HG02981 (cell line): ENCODE results near the gene SPATA31E1.
"Not testable (repeated sequence)": the region's sequence is repeated elsewhere in the genome, so short reads cannot be mapped to it uniquely, and the experiment has no call there.

ENCODE experiments used
- ATAC-seq: cut with Tn5 transposase; IDR thresholded peaks from one replicate; pipeline ENCODE4 v1.9.1; 2021; ENCODE audit warnings: mild to moderate bottlenecking, moderate library complexity; ENCODE audit not compliant: unreplicated experiment

The SPATA31E1 gene

GRCh38 chr9:87882627-87883026, at the start of gene SPATA31E1:
SPATA31E1 (plus strand) TSS chr9:87882877; CDS start chr9:87882892, 15 bp downstream.
- no peak for ATAC-seq

DNA sequence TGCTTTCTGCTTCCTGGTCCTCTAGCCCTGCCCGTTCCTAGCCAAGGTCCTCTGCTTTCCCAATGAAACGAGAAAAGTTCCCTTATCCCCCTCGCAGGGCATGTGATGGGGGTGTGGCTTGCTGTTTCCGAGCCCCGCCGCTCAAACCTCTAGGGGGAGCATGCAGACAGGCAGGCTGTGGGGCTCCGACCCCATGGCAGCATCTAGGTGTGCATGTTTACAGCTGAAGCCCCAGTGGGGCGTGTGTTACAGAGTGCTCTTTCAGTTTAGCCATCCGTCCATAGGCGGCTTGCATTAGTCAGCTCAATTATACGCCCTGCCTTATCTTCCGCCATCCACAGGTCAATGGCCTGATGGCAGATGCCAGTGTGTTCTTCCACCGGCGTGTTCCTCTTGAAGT, 48.3 kb upstream of the SPATA31E1 start:
- no peak for ATAC-seq

DNA sequence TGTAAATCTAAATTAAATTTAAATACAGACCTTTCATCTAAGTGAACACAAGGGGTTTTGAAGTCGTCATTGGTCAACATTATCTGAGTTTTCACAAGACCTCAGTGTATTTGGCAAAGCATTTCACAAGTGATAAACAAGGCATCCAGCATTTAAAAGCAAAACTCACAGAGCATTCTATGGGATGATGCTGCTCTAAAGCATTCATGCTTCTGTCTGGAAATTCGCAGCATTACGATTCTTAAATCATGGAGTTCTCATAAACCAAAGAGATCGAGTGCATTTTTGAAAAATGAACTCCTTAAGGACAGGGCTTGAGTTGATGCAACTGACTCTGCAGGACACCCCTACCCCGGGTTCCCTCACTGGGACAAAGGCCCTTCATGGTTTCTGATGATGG, 46.1 kb upstream of the SPATA31E1 start:
- no peak for ATAC-seq

DNA sequence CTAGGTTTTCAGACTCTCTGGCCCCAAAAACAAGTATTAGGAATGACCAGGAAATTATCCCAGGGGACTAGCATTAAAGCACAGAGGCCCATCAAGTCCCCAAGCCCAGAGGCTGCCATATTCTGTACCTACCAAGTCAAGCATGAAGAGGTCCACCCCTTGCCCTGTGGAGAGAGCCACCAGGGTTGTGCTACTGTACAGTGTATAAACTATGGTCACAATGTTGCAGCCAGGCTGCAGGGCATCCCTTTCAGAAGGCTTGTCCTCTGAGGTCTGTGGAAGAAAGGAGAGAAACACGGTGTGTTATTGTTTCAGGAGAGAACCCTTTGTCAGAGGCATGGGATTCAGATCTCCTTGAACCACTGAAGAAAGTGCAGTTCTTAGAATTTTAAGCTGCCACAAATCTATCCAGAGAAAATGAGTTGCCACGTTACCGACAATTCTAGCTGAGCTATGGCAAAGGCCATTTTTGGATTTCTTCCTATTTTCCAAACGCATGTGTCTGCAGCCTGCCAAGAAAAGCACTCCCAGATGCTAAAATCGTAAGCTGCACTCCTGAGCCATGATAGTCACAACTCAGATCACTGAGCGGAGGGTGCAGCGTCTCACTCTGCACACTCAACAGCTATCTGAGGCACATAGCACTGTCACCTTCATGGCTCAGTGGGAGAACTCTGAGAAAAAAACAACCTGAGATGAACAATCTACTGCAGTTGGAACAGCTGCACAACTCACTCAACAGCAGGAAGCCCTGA, 45.5 kb upstream of the SPATA31E1 start:
- ATAC-seq: no peak

DNA sequence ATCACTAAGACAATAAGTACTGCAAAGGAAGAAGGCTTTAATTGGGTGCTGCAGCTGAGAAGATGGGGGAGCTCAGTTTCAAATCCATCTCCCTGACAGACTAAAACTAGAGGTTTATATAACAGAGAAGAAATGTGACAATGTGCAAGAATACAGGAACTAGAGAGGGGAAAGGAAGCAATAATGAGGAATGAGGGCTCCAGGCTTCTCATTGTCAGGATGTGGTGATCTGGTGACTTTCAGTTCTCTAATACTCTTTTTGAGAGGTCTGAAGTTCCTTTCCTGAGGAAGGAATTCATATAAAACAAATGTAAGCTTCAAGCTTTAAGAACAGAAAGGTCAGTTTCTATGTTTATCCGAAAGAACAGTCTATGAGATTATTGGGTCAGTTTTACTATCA, 42.5 kb upstream of the SPATA31E1 start:
- no peak for ATAC-seq

DNA sequence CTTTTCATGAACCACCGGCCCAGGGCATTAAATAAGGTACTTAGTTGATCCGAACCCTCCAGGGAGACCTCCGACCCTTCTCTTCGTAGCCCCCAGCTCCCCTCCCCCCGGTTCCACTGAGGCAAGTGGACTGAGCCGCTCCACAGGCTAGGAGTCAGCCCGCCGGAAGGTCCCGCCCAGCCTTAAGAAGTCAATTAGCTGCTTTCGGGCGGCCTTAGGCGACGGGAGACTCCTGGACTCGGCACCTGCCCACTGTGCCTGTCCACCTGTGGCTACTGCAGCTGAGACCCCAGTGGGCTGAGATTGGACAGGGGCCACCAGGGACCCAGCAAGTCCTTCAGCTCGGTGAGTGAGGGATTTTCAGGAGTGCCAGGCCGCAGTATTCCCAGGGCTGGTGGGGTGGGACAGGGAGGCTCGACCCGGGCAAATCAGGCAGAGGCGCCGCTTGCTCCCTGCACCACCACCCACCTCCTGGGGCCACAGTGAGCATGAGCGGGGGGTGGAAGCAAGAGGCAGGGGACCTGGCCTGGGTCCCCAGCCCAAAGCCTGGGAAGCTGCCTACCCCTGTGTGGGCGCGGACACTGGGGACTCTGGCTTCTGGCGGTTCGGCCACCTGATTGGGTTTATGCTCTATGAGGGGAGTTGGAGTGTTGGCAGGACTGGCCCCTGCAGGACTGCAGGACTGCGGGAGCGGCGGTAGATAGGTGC, 39.6 kb upstream of the SPATA31E1 start:
- no peak for ATAC-seq

DNA sequence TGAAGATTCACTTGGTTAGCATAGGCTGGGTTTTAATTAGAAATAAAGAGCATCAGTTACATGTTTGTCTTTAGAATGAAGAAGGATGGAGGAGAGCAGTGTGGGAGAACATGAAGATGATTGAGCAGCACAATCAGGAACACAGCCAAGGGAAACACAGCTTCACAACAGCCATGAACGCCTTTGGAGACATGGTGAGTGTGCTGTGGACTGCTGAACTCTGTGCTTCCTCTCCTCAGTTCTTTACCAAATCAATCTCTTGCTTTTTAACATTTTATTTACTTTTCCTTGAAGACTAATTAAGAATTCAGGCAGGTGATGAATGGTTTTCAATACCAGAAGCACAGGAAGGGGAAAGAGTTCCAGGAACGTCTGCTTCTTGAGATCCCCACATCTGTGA, 38.2 kb upstream of the SPATA31E1 start:
- ATAC-seq: no peak

DNA sequence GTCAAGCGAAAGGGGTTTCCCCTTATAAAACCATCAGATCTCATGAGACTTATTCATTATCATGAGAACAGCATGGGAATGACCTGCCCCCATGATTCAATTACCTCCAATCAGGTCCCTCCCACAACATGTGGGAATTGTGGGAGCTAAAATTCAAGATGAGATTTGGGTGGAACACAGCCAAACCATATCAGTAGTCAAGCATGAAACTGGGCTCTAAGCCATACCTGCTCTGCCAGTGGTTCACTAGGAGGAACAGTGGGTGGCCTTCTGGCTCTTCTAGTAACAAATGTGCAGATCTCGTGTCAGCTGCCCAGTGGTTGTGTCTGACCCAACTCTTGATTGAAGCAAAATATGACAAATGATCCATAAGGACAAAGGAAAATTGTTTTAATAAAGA, 34.9 kb upstream of the SPATA31E1 start:
- ATAC-seq: not testable (repeated sequence)

DNA sequence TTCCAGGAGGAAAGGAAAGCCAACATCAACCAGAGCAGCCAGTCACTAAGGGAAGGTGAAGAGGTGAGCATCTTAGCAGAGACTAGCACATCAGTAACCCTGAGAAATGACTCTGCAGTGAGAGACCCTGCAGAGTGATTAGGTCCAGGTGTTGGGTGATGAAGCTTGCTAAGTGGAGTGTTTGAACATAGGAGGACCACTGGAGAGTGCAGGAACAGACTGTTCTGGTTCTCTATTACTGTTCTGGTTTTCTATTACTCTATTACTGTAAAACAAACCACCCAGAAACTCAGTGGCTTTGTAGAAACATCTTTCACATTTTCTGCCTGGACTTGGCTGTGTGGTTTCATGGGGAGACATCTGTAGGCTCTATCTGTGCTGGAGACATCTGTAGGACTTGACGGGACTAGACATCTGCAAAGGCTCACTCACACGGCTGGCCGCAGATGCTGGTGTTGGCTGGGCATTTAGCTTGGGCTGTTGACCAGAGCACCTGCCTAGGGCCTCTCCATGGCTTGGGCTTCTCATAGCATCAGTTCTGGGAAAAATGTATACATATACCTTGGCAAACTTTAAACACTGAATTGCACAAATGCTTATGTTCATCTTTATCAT, 33.4 kb upstream of the SPATA31E1 start:
- ATAC-seq: no peak

- ATAC-seq: no peak
These were observed 32.3 kb upstream of the SPATA31E1 start for GRCh38 chr9:87850391-87850790.

- not testable (repeated sequence) for ATAC-seq
These were observed 31.5 kb upstream of the SPATA31E1 start for GRCh38 chr9:87851186-87851585.

GRCh38 chr9:87853302-87853701, 29.4 kb upstream of the SPATA31E1 start:
- no peak for ATAC-seq

DNA sequence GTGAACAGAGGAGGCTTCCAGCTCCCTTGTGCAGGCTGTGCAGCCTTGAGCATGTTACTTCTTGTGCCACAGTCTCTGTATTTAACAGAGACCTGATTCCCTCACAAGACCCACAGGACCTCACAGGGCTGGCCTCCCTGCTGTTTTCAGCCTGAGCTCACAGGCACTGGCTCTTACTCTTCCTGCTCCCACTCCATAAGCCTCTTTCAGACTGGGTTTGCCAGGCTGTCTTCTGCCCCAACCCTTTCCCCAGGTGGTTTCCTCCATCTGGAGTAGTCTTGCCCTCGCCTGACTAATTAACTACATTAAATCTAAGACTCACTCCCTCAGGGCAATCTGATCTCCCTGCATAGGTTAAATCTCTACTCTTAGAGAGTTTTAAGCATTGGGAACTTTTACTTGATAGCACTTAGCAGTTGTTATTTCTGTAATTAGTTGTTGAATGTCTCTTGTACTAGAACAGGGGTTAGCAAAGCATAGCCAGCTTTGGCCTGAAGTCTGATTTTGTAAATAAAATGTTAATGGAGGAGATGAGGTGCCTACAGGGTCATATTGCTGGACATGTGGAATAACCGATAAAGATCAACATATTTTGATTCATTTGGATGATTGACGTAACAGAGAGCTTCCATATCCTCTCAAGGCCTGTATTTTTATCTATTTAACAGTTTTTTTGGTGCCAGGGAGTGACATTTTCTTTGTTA, 28.6 kb upstream of the SPATA31E1 start:
- no peak for ATAC-seq

DNA sequence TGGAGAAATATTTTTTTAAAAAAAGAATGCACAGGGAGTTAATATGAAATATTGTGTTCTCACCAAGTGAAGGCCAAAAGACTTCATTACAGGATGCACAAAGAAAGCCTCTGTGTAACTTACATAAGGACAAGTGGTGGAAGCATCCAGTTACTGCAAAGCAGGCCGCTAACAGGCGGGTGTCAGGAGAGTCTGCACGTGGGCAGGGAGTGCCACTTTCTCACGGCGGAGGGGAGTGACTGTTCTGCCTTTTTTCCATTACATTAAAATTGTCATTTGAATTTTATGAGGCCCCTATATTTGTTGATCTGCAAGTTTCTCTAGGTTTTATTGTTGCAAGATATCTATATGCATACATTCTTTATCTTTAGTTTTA, 28.1 kb upstream of the SPATA31E1 start:
- ATAC-seq: no peak

DNA sequence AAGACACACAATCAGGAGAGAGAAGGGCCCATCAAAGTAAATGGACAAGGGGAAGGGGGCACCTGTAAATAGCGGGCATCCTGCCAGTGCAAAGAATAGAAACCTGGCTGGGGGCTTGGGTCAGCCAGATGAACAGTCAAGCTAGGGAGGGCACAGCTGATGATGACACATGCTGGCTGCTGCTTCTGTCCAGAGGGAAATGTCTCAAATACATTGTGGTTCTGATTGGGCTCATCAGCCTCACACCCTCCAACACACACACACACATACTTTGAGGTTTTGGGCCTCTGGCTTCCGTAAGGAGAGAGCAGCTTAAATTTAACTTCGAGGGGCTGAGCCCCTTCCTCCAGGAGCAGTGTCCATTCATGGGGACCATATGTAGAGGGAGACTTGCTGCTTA, 27.6 kb upstream of the SPATA31E1 start:
- no peak for ATAC-seq

- no peak for ATAC-seq
These were observed 25.3 kb upstream of the SPATA31E1 start for GRCh38 chr9:87857141-87857947.

GRCh38 chr9:87857948-87858335, 24.7 kb upstream of the SPATA31E1 start:
- no peak for ATAC-seq

DNA sequence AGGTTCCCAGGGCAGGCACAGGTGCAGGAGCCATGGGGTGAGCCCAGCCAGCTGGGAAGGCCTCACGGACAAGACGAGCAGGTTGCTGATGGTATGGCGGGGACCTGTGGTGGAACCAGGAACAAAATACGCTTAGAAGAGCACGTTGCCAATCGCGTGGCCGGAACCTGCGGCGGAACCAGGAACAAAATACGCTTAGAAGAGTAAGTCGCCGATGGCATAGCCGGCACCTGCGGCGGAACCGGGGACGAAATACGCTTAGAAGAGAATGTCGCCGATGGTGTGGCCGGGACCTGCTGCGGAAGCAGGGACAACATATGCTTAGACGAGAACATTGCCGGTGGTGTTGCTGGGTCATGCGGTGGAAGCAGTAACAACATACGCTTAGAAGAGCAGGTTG, 23.5 kb upstream of the SPATA31E1 start:
- no peak for ATAC-seq

DNA sequence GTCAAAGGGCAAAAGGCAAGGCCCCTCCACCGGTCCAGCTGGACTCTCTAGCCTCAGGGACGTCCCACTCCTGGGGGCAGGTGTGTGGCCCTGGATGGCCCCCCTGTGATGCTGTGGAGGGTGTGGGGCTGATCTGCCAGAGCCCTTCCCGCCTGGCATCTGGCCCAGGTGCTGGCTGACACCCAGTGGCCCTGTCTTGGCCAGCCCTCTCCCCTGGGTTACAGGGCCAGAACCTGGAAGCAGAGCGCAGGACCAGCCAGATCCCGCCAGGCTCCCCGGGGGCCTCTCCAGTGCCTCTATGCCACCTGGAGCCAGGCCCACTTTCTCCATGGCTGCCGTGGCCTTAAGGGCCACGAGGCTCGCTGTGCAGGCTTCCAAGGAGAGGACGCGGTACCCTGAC, 22.9 kb upstream of the SPATA31E1 start:
- ATAC-seq: no peak

- ATAC-seq: no peak
These were observed 21.3 kb upstream of the SPATA31E1 start for GRCh38 chr9:87861332-87861731.
